Keratinocyte (primary cell): ENCODE results near the gene DNAJB11.

ENCODE experiments used
- CTCF ChIP-seq, 3 experiments: IDR thresholded peaks in 1 of 3; conservative IDR thresholded peaks in 1 of 3; optimal IDR thresholded peaks in 1 of 3; 2 replicates in 2 of 3; 3 replicates in 1 of 3; pipeline versions ENCODE3 to v1.5.1; 2011; ENCODE audit warnings: low read length in 3 of 3, mild to moderate bottlenecking in 3 of 3, moderate library complexity in 2 of 3, control low read depth in 1 of 3, inconsistent platforms in 1 of 3; ENCODE audit not compliant: insufficient read depth in 2 of 3; ENCODE audit errors: extremely low read depth in 1 of 3
- EZH2 ChIP-seq: IDR thresholded peaks from one replicate; pipeline ENCODE4 v1.6.1; 2012; ENCODE audit warnings: inconsistent platforms, mild to moderate bottlenecking, low read length, moderate library complexity

DNA sequence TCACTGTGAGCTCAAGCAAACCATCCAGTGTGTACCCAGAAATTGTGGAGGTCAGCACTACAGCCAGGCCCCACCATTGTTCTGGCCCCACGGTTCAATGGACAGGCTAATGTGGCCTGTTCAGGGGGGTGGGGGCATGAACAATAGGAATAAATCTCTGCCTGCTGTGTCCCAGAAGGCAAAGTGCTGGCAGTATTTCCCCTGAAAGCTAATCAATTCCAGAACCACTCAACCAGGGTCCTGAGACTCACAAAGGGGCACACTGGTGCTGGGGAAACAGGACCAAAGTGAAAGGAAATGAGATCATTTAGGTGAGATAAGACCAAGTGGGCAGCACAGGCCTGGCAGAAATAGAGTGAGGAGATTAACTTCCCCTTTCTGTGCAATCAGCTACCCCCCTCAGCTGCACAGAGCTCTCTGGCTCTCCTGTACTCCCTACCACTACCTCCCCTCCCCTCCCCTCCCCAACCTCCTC, 37.9 kb upstream of the DNAJB11 start:
- no peak for TF ChIP-seq CTCF (optimal IDR thresholded peaks at IDR 0.05 in 1 of 3, IDR thresholded peaks at IDR 0.05 in 1 of 3, conservative IDR thresholded peaks at IDR 0.05 in 1 of 3; ENCODE audit: extremely low read depth in 1 of 3, insufficient read depth in 2 of 3, low read length in 3 of 3)
- no peak for TF ChIP-seq EZH2
